Tibial nerve (tissue), 4 donors: ENCODE results near the gene ANKRD27. TPM values are rescaled to one million over a fixed set of nuclear protein-coding genes. Genes with fewer than 3 reads are reported as not detected.
A peak's percentile ranks its signal among the peaks of the same experiment; 100 is the strongest.

Source experiments
- DNase-seq, 2 donors: peaks; one replicate each; pipeline ENCODE4 v3.0.0-alpha.2; 2019; ENCODE audit warnings: low spot score in 2 of 2
- H3K27ac ChIP-seq, 4 donors: fragments of 200-600 bp; sonication (generic) in 3 of 4; one replicate each; pipeline ENCODE4 v1.5.1; 2017 to 2019; ENCODE audit warnings: mild to moderate bottlenecking in 1 of 4
- H3K27me3 ChIP-seq, 2 donors: fragments of 200-600 bp; sonication (generic) in 1 of 2; one replicate each; pipeline versions ENCODE4 v1.5.1 to v1.6.0; 2017 to 2019
- H3K36me3 ChIP-seq, 3 donors: fragments of 200-600 bp; sonication (generic); one replicate each; pipeline ENCODE4 v1.5.1; 2018 to 2019
- H3K4me1 ChIP-seq, 4 donors: fragments of 200-600 bp; sonication (generic) in 3 of 4; one replicate each; pipeline ENCODE4 v1.5.1; 2017 to 2019
- H3K4me3 ChIP-seq, 4 donors: fragments of 200-600 bp; sonication (generic) in 3 of 4; one replicate each; pipeline ENCODE4 v1.5.1; 2017 to 2019; ENCODE audit warnings: mild to moderate bottlenecking in 1 of 4, moderate library complexity in 1 of 4
- H3K9me3 ChIP-seq, 4 donors: fragments of 200-600 bp; sonication (generic) in 3 of 4; one replicate each; pipeline ENCODE4 v1.5.1; 2017 to 2019
- EP300 ChIP-seq, 2 donors: sonication (generic); formaldehyde crosslinking; IDR thresholded peaks; one replicate each; pipeline ENCODE4 v1.6.1; 2017; ENCODE audit warnings: antibody characterized with exemption in 2 of 2, mild to moderate bottlenecking in 1 of 2
- POLR2A ChIP-seq, 2 donors: fragments of 450-650 bp; IDR thresholded peaks; one replicate each; pipeline ENCODE4 v1.6.1; 2017; ENCODE audit warnings: antibody characterized with exemption in 2 of 2, mild to moderate bottlenecking in 2 of 2, moderate library complexity in 2 of 2
- WGBS, 2 donors: methylation state at CpG; one replicate each; pipeline ENCODE4 v1.1.5; 2018; 5-methylcytosine and 5-hydroxymethylcytosine counted together
- total RNA-seq, 4 donors: library from RNA; depleted of rRNA; stranded (reverse); fragments of >200 nt; gene quantifications; one replicate each; pipeline ENCODE4 v1.1.0, GENCODE V29; 2016
- TF ChIP-seq, protein P1 (sequence below), 5 experiments: fragments of 200-600 bp in 3 of 5; fragments of 450-650 bp in 2 of 5; sonication (generic) in 3 of 5; IDR thresholded peaks; one replicate each; pipeline ENCODE4 v1.5.1; 2016 to 2019; ENCODE audit warnings: antibody characterized with exemption in 5 of 5, mild to moderate bottlenecking in 3 of 5, moderate library complexity in 2 of 5

Gene ANKRD27
- total RNA-seq: 10 to 100 TPM; 13.7 to 28.6 (median 23.5) TPM

DNA sequence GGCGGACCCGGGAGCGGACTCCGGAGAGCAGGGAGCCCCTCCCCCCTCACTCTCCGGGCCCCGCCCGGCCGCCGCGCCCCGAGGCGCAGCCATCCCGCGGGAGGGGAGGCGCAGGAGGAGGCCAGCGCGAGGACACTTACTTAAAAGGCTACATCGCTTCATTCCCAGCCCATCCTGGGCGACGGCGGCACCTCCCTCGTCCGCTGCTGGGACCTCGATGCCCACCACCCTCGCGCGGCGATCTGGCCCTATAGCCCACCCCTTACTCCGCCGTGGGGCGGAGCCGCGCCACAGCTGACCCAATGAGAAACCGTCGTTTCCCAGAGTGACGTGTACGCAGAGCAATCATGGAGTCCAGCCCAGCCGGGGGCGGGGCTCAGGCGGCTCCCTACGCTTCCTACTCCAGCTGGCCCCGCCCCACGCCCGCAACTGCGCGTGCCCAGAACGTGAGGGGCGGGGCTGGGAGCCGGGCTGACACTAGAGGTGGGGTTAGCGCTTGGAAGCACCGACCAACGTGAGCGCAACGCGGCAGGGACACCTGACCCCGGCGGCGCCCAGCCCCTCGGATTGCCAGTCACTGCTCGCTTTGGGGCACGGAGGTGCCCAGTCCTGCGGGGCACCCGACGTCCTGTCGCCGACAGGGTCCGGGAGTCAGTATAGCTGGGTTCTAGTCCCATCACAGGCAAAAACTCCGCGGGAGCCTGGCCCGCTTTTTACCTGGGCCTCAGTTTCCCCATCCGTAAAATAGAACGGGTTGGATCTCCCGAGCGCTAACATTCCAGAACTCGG, at the start of gene ANKRD27:
Gene ANKRD27, minus strand, starts transcription at position 250 of the 789 bp plus-strand sequence. CDS start 16,165 bp downstream, outside the sequence.
- 0 to 1% methylated on average over 27 to 53 of the region's 75 CpGs for WGBS, 2 donors
- TF ChIP-seq POLR2A (IDR thresholded peaks at IDR 0.05) (peak in 1 of 2 donors; percentile 48), EP300 (IDR thresholded peaks at IDR 0.05) (peak; percentile 57 to 65)
- TF ChIP-seq, protein P1, sequence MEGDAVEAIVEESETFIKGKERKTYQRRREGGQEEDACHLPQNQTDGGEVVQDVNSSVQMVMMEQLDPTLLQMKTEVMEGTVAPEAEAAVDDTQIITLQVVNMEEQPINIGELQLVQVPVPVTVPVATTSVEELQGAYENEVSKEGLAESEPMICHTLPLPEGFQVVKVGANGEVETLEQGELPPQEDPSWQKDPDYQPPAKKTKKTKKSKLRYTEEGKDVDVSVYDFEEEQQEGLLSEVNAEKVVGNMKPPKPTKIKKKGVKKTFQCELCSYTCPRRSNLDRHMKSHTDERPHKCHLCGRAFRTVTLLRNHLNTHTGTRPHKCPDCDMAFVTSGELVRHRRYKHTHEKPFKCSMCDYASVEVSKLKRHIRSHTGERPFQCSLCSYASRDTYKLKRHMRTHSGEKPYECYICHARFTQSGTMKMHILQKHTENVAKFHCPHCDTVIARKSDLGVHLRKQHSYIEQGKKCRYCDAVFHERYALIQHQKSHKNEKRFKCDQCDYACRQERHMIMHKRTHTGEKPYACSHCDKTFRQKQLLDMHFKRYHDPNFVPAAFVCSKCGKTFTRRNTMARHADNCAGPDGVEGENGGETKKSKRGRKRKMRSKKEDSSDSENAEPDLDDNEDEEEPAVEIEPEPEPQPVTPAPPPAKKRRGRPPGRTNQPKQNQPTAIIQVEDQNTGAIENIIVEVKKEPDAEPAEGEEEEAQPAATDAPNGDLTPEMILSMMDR (IDR thresholded peaks at IDR 0.05): peak in 1 of 5 experiments; percentile 19
- peaks cover 3 to 19% of the 10 kb centered on the region in 2 donors for H3K27me3 ChIP-seq

DNA sequence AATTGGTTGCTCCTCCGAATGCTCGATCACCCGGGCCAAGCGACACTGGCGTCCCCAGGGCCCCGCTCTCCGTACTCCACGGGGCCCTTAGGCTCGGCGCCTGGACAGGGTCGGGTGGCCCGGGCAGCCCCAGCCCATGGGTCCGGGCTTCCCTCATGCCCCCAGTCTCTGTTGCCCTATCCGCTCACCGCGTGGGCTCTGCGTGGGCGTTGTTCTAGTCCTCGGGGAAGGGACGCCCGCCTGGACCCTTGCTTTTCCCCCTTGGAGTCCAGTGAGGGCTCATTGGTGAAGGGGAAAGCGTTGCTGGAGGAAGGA, 45.9 kb upstream of the ANKRD27 start:
- DNase-seq: no peak
- Histone ChIP-seq H3K9me3 (peaks cover 0 to 9% (median 0%) of the 10 kb centered on the region in 4 donors), H3K4me3 (no peak overlapping the region), H3K4me1 (no peaks in the 10 kb centered on the region), H3K27me3 (no peaks in the 10 kb centered on the region), H3K27ac (no peak overlapping the region), H3K36me3 (peaks cover 0 to 16% (median 0%) of the 10 kb centered on the region in 3 donors)
- WGBS, 2 donors: 96% methylated on average over 13 to 17 of the region's 22 CpGs
- TF ChIP-seq, protein P1 (IDR thresholded peaks at IDR 0.05): no peak
- TF ChIP-seq EP300 (IDR thresholded peaks at IDR 0.05): no peak
- TF ChIP-seq POLR2A (IDR thresholded peaks at IDR 0.05): no peak

More for the DNA sequence above, at the start of gene ANKRD27:
- peaks cover 0 to 42% (median 6%) of the 10 kb centered on the region in 4 donors for H3K4me1 ChIP-seq
- H3K9me3 ChIP-seq: no peaks in the 10 kb centered on the region
- DNase-seq: peak; percentile 97 to 98
- no peaks in the 10 kb centered on the region for H3K36me3 ChIP-seq
- H3K4me3 ChIP-seq: peak within 1 kb of the TSS; percentile 61 to 98 (median 92)
- H3K27ac ChIP-seq: peak within 1 kb of the TSS; percentile 46 to 90 (median 84)

DNA sequence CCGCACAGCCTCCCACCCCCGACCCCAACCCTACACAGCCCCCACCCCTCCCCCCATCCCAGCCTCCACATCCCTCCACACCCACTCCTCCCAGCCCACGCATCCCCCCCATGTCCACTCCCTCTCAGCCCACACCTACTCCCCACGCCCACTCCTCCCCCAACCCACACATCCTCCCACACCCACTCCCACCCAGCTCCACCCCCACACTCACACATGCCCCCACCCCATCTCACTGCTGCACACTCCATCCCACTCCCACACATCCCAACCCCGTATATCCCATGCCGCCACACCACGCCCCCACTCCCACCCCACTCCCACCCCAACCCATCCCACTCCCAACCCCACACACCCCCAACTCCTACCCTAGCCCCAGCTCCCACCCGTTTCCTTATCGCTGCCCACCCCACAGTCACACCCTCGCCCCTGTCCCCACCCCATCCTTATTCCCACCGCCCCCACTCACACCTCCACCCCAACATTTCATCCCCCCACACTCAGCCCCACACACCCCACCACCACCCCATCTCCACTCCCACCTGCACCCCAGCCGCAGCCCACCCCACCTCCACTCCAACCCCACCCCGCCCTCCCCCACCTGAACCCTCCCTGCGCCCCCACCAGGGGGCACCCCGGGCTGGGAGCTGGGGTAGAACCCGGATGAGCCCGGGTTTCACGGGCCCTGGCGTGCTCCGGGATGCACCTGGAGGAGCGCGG, 45.4 kb upstream of the ANKRD27 start:
- Histone ChIP-seq H3K27me3 (no peaks in the 10 kb centered on the region), H3K4me3 (no peak overlapping the region), H3K9me3 (peaks cover 0 to 6% (median 0%) of the 10 kb centered on the region in 4 donors), H3K36me3 (peaks cover 0 to 22% (median 0%) of the 10 kb centered on the region in 3 donors), H3K27ac (no peak overlapping the region), H3K4me1 (no peaks in the 10 kb centered on the region)
- TF ChIP-seq POLR2A (IDR thresholded peaks at IDR 0.05) (no peak), EP300 (IDR thresholded peaks at IDR 0.05) (no peak)
- TF ChIP-seq, protein P1 (IDR thresholded peaks at IDR 0.05): no peak
- WGBS, 2 donors: 91 to 92% methylated on average over 7 to 8 of the region's 22 CpGs
- DNase-seq: no peak

DNA sequence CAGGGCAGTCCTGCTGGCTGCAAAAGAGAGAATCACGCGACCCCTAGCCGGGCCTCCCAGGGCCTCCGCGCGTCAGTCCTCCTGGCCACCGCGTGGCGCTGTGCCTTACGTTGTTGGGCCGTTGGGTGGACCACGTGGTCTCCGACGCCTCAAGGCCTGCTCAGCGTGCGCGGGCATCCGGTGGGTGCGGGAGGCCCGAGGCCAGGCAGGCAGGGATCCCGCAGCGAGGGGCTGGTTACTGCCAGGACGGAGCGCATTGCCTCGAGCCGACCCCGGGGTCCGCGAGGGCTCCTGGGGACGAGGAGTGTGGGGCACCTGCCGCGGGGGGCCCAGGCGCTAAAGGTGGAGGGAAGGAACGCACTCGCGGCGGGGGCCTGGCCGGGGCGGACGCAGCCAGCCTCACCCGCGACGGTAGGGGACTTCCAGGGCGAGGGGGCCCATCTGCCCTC, 44.7 kb upstream of the ANKRD27 start, which contains the start of gene TDRD12:
Gene TDRD12, plus strand, starts transcription at position 157 of the 449 bp plus-strand sequence. CDS start 306 bp downstream, outside the sequence.
- Histone ChIP-seq H3K9me3 (peaks cover 0 to 6% (median 0%) of the 10 kb centered on the region in 4 donors), H3K27ac (no peak within 1 kb of the TSS), H3K27me3 (no peaks in the 10 kb centered on the region), H3K4me3 (no peak within 1 kb of the TSS), H3K4me1 (no peaks in the 10 kb centered on the region), H3K36me3 (peaks cover 0 to 29% (median 0%) of the 10 kb centered on the region in 3 donors)
- DNase-seq: no peak
- TF ChIP-seq POLR2A (IDR thresholded peaks at IDR 0.05) (no peak), EP300 (IDR thresholded peaks at IDR 0.05) (no peak)
- TF ChIP-seq, protein P1 (IDR thresholded peaks at IDR 0.05): no peak
- 89 to 93% methylated on average over 35 to 43 of the region's 44 CpGs for WGBS, 2 donors
